ENCODE data around the gene ATXN1. TPM values are rescaled to one million over a fixed set of nuclear protein-coding genes. Genes with fewer than 3 reads are reported as not detected.

The ATXN1 gene
- total and polyA plus RNA-seq, 2 donors from 2014 or later, result 4.2 to 58.2 TPM

- Histone ChIP-seq H3K27me3 (ENCODE audit: control insufficient read depth, insufficient read depth, low read length) (no peaks in the 10 kb centered on the region), H3K4me1 (ENCODE audit: control insufficient read depth in 2 of 3, insufficient read depth in 2 of 3, low read depth in 1 of 3, low read length in 3 of 3) (peaks cover 3 to 21% (median 14%) of the 10 kb centered on the region in 3 donors), H3K4me3 (ENCODE audit: low read length in 3 of 3) (no peak overlapping the region), H3K27ac (ENCODE audit: low read depth in 2 of 2, low read length in 2 of 2) (no peak overlapping the region), H3K9ac (ENCODE audit: low read length in 3 of 3) (no peak overlapping the region), H3K36me3 (ENCODE audit: control insufficient read depth in 2 of 3, insufficient read depth in 3 of 3, low read length in 3 of 3) (peaks cover 0 to 2% (median 0%) of the 10 kb centered on the region in 3 donors), H3K9me3 (ENCODE audit: control insufficient read depth in 2 of 3, insufficient read depth in 1 of 3, low read length in 3 of 3) (no peaks in the 10 kb centered on the region)
- FAIRE-seq (no peak), DNase-seq (no peak)
- TF ChIP-seq, protein P1, sequence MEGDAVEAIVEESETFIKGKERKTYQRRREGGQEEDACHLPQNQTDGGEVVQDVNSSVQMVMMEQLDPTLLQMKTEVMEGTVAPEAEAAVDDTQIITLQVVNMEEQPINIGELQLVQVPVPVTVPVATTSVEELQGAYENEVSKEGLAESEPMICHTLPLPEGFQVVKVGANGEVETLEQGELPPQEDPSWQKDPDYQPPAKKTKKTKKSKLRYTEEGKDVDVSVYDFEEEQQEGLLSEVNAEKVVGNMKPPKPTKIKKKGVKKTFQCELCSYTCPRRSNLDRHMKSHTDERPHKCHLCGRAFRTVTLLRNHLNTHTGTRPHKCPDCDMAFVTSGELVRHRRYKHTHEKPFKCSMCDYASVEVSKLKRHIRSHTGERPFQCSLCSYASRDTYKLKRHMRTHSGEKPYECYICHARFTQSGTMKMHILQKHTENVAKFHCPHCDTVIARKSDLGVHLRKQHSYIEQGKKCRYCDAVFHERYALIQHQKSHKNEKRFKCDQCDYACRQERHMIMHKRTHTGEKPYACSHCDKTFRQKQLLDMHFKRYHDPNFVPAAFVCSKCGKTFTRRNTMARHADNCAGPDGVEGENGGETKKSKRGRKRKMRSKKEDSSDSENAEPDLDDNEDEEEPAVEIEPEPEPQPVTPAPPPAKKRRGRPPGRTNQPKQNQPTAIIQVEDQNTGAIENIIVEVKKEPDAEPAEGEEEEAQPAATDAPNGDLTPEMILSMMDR (IDR thresholded peaks at IDR 0.05; ENCODE audit: borderline replicate concordance, extremely low read depth, insufficient read depth), result no peak
- intact Hi-C loops (cut with DNase I), result no loop called here
These were observed 11.5 kb downstream of the ATXN1 start for GRCh38 chr6:16749516-16750485.

DNA sequence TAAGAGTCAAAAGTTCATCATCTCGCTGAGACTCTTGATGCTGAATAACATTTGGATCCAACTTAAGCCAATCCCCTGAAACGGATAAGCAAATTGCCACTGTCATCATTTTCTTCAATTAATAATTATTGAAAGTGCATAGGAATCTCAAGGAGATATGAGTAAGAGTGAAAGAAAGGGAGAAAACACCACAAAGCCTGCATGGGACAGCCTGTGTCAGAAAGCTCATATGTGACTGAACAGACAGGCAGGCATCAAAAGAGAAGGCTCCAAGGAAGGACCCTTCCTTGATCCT lies 13.3 kb downstream of the ATXN1 start:
- H3K9me3 ChIP-seq (ENCODE audit: control insufficient read depth in 2 of 3, insufficient read depth in 1 of 3, low read length in 3 of 3), result no peaks in the 10 kb centered on the region
- H3K27ac ChIP-seq (ENCODE audit: low read depth in 2 of 2, low read length in 2 of 2), result peak overlapping the region in 1 of 2 donors; percentile 51
- TF ChIP-seq, protein P1 (IDR thresholded peaks at IDR 0.05; ENCODE audit: borderline replicate concordance, extremely low read depth, insufficient read depth), result no peak
- H3K4me3 ChIP-seq (ENCODE audit: low read length in 3 of 3), result no peak overlapping the region
- no peaks in the 10 kb centered on the region for H3K27me3 ChIP-seq (ENCODE audit: control insufficient read depth, insufficient read depth, low read length)
- no peak overlapping the region for H3K9ac ChIP-seq (ENCODE audit: low read length in 3 of 3)
- FAIRE-seq (no peak), DNase-seq (no peak)
- intact Hi-C loops (cut with DNase I), result no loop called here
- peaks cover 0 to 2% (median 0%) of the 10 kb centered on the region in 3 donors for H3K36me3 ChIP-seq (ENCODE audit: control insufficient read depth in 2 of 3, insufficient read depth in 3 of 3, low read length in 3 of 3)
- H3K4me1 ChIP-seq (ENCODE audit: control insufficient read depth in 2 of 3, insufficient read depth in 2 of 3, low read depth in 1 of 3, low read length in 3 of 3), result peaks cover 3 to 21% (median 14%) of the 10 kb centered on the region in 3 donors

- Histone ChIP-seq H3K4me3 (ENCODE audit: low read length in 3 of 3) (no peak overlapping the region), H3K4me1 (ENCODE audit: control insufficient read depth in 2 of 3, insufficient read depth in 2 of 3, low read depth in 1 of 3, low read length in 3 of 3) (peaks cover 3 to 21% (median 14%) of the 10 kb centered on the region in 3 donors), H3K27me3 (ENCODE audit: control insufficient read depth, insufficient read depth, low read length) (no peaks in the 10 kb centered on the region), H3K9me3 (ENCODE audit: control insufficient read depth in 2 of 3, insufficient read depth in 1 of 3, low read length in 3 of 3) (no peaks in the 10 kb centered on the region), H3K36me3 (ENCODE audit: control insufficient read depth in 2 of 3, insufficient read depth in 3 of 3, low read length in 3 of 3) (no peaks in the 10 kb centered on the region), H3K27ac (ENCODE audit: low read depth in 2 of 2, low read length in 2 of 2) (peak overlapping the region; percentile 23 to 51), H3K9ac (ENCODE audit: low read length in 3 of 3) (peak overlapping the region in 1 of 3 donors; percentile 30)
- intact Hi-C loops (cut with DNase I), result no loop called here
- peak in 3 of 5 donors; percentile 39 to 82 (median 75) for DNase-seq
- FAIRE-seq, result no peak
- TF ChIP-seq, protein P1 (IDR thresholded peaks at IDR 0.05; ENCODE audit: borderline replicate concordance, extremely low read depth, insufficient read depth), result no peak
These were observed 13.8 kb downstream of the ATXN1 start for GRCh38 chr6:16747232-16748024.
